ENCODE data around the gene GNA12.

DNA sequence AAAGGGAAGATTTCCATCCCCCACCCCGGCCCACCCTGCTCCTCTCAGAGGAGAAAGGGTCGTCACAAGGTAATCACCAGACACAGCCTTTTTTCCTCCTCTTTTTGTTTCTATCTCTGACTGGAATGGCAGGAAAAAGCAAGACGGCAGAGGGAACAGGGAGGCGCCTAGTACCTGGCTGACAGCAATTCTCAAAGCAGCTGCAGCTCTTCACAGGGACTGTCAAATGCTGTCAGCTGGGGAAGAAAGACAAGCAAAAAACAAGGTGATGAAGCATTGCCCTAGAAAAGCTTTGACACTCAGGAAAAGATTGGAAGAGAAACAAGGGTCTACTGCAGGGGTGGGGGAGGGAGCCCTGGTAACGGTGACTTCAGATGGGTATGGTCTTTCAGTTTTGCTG is 52.7 kb downstream of the GNA12 start:
- TF ChIP-seq POLR2A (IDR thresholded peaks at IDR 0.05), result no peak
- TF ChIP-seq, protein P1, sequence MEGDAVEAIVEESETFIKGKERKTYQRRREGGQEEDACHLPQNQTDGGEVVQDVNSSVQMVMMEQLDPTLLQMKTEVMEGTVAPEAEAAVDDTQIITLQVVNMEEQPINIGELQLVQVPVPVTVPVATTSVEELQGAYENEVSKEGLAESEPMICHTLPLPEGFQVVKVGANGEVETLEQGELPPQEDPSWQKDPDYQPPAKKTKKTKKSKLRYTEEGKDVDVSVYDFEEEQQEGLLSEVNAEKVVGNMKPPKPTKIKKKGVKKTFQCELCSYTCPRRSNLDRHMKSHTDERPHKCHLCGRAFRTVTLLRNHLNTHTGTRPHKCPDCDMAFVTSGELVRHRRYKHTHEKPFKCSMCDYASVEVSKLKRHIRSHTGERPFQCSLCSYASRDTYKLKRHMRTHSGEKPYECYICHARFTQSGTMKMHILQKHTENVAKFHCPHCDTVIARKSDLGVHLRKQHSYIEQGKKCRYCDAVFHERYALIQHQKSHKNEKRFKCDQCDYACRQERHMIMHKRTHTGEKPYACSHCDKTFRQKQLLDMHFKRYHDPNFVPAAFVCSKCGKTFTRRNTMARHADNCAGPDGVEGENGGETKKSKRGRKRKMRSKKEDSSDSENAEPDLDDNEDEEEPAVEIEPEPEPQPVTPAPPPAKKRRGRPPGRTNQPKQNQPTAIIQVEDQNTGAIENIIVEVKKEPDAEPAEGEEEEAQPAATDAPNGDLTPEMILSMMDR (IDR thresholded peaks at IDR 0.05), result no peak

All from thyroid gland (tissue), 4 donors.